Measurements from ENCODE around the gene DUSP10.

- TF ChIP-seq CTCF (IDR thresholded peaks at IDR 0.05) = no peak
- TF ChIP-seq POLR2AphosphoS5 (IDR thresholded peaks at IDR 0.05) = no peak
Observed at GRCh38 chr1:221719987-221720386, 21.9 kb downstream of the DUSP10 start.
